ENCODE measurements around the gene PPP1R8.

- TF ChIP-seq CTCF (IDR thresholded peaks at IDR 0.05) (no peak), POLR2AphosphoS5 (IDR thresholded peaks at IDR 0.05) (no peak), EP300 (IDR thresholded peaks at IDR 0.05) (no peak), POLR2A (IDR thresholded peaks at IDR 0.05) (no peak)
Observed at GRCh38 chr1:27868556-27868931, 38.0 kb downstream of the PPP1R8 start.

Measured in stomach (tissue), 4 donors.